LNCaP clone FGC (cell line): ENCODE data around the gene CISD3.
A peak's percentile ranks its signal among the peaks of the same experiment; 100 is the strongest.

Experiments
- DNase-seq: peaks from one replicate; pipeline ENCODE4 v3.0.0-alpha.2; 2011; ENCODE audit warnings: low read depth
- H3K4me3 ChIP-seq: 2 replicates; pipeline ENCODE4 v1.5.1; 2011; ENCODE audit warnings: mild to moderate bottlenecking, low read depth, low read length, control low read depth
- CTCF ChIP-seq: IDR thresholded peaks from 2 replicates; pipeline ENCODE4 v1.5.1; 2012; ENCODE audit warnings: mild to moderate bottlenecking; ENCODE audit not compliant: control insufficient read depth, insufficient read depth; ENCODE audit errors: extremely low read depth

Gene CISD3

GRCh38 chr17:38761612-38762011 is 31.5 kb downstream of the CISD3 start:
- no peak overlapping the region for H3K4me3 ChIP-seq
- TF ChIP-seq CTCF, result peak; percentile 27
- no peak for DNase-seq

GRCh38 chr17:38762231-38762630 is 32.1 kb downstream of the CISD3 start:
- no peak overlapping the region for H3K4me3 ChIP-seq
- no peak for DNase-seq
- TF ChIP-seq CTCF, result no peak

GRCh38 chr17:38766341-38766740 is 36.2 kb downstream of the CISD3 start:
- no peak for TF ChIP-seq CTCF
- DNase-seq, result no peak

DNA sequence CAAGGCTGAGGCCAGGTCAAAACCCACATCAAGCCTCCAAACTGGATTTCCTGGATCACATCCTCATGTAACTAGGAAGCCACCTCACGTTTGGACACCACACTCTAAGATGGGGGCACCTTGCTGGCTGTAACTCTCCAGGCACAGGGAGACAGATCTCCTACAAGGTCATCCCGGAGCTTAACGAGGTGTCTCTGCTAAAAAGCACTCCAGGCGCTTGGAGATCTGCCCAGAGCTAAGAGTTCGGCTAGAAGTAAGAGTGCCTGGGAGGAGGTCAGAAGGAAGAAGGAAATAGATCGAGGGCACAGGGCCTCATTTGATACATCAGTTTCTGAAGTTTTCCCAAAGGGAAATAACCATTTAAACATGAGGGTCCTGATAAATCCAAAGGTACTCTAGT is 38.3 kb downstream of the CISD3 start:
- peak; percentile 44 for DNase-seq

More at GRCh38 chr17:38766341-38766740, 36.2 kb downstream of the CISD3 start:
- H3K4me3 ChIP-seq, result no peak overlapping the region

GRCh38 chr17:38773258-38773657 is 43.1 kb downstream of the CISD3 start:
- no peak for DNase-seq

More for the DNA sequence above, 38.3 kb downstream of the CISD3 start:
- TF ChIP-seq CTCF, result no peak
- H3K4me3 ChIP-seq, result no peak overlapping the region

DNA sequence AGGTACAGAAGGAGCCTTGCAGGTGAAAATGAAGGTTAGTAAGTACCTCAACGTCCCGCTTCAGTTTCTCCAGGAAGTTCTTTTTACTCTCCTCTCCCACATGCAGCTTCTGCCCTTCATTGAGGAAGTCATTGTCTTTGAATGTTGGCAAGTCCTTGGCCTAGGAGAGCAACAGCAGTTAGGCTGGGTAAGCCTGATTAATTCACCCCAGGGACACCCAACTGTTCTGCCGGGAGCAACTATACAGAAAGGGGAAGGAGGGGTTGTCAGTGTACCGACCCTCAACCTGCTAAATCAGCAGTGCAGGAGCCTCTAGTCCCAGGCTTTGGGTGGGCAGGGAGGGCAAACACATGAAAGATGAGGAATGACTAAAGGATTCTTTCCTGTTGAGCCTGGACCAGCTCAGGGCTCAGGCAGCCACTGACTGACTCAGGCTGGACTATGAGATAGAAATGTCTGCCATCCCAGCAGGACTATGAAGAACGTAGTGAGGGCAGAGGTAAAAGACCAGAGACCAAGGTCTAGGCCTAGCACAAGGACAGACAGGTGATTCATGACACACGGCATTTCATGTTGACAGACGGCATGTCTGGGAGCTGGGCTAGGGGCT is 47.6 kb downstream of the CISD3 start:
- no peak for TF ChIP-seq CTCF
- DNase-seq, result no peak
- H3K4me3 ChIP-seq, result no peak overlapping the region

More at GRCh38 chr17:38773258-38773657, 43.1 kb downstream of the CISD3 start:
- TF ChIP-seq CTCF, result no peak
- H3K4me3 ChIP-seq, result no peak overlapping the region

DNA sequence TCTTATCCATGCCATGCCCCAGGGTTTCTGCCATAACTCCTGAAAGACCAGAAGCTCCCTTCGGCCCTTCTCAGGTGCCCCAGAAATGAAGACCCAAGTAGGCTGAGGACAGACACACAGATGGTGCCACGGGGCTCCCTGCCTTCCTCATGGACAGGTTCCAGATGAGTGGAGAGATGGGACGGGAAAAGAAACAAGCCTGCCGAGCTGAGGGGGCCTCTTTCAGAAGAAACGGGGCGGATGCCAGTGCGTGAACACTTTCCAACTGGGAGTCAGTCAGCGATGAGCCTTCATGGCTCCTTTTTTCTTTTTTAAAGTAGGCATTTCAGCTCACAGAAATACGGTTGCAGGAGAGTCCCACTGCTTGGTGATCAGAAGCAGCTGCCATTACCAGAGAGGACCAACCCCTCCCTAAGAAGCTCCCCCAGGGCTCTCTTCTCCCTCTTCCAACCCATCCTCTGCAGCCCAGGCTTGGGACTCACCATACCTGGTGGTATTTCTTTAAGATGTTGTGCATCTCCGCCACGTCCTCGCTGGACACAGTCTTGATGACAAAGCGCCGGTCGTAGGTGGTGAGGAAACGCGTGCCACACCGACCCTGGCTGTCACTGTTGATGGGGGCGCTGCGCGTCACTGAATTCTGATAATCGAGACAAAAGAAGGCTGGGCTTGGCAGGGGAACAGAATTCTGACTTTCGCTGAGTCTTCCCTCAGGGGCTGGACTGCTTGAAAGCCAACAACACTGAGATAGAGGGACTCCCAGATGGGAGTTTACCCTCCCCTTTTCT is 50.0 kb downstream of the CISD3 start:
- no peak for TF ChIP-seq CTCF
- no peak overlapping the region for H3K4me3 ChIP-seq
- no peak for DNase-seq
